ENCODE results near the gene ERBB4.

GRCh38 chr2:211864328-211864727 is 674.3 kb downstream of the ERBB4 start:
- TF ChIP-seq CTCF (IDR thresholded peaks at IDR 0.05 in 4 of 5, conservative IDR thresholded peaks at IDR 0.05 in 1 of 5) = no peak
- no peak for TF ChIP-seq POLR2A (IDR thresholded peaks at IDR 0.05)

Measured in gastrocnemius medialis (tissue), 4 donors.